ENCODE results near the gene PLEKHG4.

Gene PLEKHG4

GRCh38 chr16:67260426-67261063 is 18.8 kb upstream of the PLEKHG4 start:
- DNase-seq (ENCODE audit: low read depth), result no peak

- no peak for DNase-seq (ENCODE audit: low read depth)
Measured at GRCh38 chr16:67263201-67263600, 16.1 kb upstream of the PLEKHG4 start.

DNA sequence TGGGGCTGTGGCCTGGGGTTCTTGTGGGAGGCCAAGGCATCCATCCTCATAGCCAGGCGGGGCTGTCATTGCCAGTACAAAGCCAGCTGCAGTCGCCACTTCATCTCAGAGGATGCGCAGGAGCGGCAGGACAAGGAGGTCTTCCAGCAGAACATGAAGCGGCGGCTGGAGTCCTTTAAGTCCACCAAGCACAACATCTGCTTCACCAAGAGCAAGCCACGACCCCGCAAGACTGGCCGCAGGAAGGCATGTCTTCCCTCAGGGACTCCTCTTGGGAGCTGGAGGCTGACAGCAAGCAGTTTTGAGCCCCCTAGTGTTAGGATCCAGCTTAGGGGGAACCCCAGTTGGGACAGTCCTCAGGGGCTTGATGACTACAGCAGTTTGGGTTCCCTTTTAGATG is 15.1 kb upstream of the PLEKHG4 start:
- DNase-seq (ENCODE audit: low read depth), result no peak

- no peak for DNase-seq (ENCODE audit: low read depth)
Measured at GRCh38 chr16:67264866-67265265, 14.5 kb upstream of the PLEKHG4 start.

DNA sequence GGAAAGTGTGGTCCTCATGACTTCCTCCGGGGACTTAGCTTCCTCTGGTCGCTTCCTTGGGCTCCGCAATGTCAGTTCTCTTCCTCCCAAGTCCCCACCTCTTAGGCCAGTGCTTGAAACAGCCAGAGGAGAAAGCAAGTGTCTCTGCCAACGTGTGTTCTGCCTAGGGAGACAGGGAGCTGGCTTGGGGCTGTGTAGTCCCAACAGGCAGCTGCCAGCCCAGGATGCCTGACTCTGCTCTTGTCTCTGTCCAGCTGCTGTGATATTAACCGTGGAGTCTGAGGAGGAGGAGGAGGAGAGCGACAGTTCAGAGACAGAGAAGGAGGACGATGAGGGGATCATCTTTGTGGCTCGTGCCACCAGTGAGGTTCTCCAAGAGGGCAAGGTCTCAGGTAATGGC is 13.5 kb upstream of the PLEKHG4 start:
- no peak for DNase-seq (ENCODE audit: low read depth)

DNA sequence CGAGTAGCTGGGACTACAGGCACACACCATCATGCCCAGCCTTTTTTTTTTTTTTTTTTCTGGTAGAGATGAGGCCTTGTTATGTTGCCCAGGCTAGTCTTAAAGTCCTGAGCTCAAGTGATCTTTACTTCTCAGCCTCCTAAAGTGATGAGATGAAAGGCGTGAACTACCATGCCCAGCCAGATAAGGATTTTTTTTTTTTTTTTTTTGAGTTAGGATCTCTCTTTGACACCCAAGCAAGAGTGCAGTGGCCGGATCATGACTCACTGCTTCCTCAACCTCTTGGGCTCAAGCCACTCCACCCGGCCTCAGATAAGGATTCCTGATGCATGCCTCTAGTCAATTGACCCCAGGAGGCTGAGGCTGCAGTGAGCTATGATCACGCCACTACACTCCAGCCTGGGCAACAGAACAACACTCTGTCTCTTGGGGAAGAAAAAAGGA is 11.2 kb upstream of the PLEKHG4 start:
- DNase-seq (ENCODE audit: low read depth), result no peak

DNA sequence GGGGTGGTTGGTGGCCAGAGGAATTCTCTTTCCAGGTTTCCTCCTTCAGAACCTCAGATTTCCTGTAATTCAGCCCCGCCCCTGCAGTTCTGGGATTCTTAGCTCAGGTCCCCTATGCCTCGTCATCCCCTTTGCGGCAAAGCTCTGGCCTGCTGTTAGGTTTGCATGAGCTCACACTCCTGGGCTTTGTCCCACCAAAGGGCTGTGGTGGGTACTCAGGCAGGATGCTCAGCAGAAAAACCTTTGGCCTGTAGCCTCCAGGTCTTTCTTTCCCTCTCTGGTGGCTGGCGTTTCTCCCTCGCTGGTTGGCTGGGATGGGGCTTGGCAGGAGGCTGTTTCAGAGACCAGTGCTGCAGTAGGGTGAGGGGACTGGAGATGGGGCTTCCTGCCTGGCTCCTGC is 9.6 kb upstream of the PLEKHG4 start:
- no peak for DNase-seq (ENCODE audit: low read depth)

DNA sequence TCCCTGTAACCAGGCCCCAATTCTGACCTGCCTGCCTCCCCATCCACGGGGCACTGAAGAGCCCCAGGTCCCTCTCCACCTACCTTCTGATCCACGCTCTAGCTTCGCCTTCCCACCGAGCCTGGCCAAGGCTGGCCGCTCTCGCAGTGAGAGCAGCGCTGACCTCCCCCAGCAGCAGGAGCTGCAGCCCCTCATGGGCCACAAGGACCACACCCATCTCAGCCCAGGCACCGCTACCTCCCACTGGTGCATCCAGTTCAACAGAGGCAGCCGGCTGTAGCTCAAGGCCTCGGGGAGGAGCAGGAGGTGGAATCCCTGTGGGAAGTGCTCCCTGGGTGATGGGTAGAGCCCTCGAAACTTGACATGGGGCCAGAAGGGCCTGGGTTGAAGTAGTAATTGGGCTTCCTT is 8.4 kb upstream of the PLEKHG4 start:
- no peak for DNase-seq (ENCODE audit: low read depth)

GRCh38 chr16:67271446-67271845 is 7.9 kb upstream of the PLEKHG4 start:
- DNase-seq (ENCODE audit: low read depth), result no peak

- DNase-seq (ENCODE audit: low read depth), result no peak
Measured at GRCh38 chr16:67275321-67275720, 4.0 kb upstream of the PLEKHG4 start.

DNA sequence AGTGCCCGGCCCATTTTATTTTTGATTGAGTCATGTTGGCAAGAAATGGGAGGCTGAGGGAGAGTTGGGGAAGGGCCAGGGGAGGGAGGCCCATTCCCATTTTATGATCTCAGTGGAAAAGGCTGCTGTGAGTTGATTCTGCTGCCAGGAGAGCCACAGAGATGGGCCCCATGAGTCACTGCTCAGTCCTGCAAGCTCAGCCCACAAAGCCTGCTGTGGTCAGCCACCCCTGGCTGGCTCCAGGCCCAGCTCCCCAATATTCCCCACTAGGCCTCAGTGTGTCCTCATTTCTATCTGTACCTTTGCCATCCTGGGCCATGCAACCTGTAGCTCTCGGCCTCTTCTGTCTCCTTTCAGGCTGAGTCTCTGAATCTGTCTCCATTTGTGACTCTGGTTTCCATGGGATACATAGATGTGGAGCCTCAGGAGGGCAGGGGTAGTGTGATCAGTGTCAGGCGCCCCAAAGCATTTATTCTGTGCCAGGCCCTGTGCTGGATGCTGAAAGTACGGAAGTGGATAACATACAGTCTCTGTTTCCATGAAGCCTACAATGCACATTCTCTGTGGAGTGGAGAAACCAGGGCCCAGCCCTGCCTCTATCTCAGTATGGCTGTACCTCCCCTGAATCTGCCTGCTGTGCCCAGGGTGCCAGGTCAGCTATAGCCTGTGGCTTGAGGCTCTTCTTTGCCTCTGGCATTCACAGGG is 1.9 kb upstream of the PLEKHG4 start:
- no peak for DNase-seq (ENCODE audit: low read depth)

GRCh38 chr16:67277999-67278772 is 1.1 kb upstream of the PLEKHG4 start:
- no peak for DNase-seq (ENCODE audit: low read depth)

DNA sequence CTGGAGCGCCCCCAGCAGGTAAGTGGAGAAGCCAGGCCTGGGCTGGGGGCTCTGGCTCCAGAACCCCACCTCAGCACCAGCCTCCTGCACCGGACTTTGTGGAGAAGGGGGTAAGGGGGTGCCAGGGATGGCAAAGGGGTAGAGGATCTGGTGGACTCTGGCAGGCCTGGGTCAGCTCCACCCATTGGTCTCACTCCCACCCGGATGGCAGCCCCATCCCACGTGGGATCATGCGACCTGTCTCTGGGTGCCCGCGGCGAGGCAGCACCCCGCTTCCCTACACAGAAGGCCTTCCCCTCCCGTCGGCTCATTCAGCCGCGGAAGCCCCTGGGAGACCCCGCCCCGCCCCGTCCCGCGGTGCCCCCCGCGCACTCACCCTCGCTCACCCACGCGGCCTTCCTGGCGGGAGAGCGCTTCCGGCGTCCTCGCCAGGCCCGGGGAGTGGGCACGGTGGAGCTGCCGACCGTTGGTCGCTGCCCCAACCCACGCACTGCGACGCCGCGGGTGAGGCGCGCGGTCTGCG is 498 bp upstream of the PLEKHG4 start:
- peak; percentile 6 for DNase-seq (ENCODE audit: low read depth)

- no peak for DNase-seq (ENCODE audit: low read depth)
Measured at GRCh38 chr16:67280090-67281015, 1.0 kb downstream of the PLEKHG4 start.

DNA sequence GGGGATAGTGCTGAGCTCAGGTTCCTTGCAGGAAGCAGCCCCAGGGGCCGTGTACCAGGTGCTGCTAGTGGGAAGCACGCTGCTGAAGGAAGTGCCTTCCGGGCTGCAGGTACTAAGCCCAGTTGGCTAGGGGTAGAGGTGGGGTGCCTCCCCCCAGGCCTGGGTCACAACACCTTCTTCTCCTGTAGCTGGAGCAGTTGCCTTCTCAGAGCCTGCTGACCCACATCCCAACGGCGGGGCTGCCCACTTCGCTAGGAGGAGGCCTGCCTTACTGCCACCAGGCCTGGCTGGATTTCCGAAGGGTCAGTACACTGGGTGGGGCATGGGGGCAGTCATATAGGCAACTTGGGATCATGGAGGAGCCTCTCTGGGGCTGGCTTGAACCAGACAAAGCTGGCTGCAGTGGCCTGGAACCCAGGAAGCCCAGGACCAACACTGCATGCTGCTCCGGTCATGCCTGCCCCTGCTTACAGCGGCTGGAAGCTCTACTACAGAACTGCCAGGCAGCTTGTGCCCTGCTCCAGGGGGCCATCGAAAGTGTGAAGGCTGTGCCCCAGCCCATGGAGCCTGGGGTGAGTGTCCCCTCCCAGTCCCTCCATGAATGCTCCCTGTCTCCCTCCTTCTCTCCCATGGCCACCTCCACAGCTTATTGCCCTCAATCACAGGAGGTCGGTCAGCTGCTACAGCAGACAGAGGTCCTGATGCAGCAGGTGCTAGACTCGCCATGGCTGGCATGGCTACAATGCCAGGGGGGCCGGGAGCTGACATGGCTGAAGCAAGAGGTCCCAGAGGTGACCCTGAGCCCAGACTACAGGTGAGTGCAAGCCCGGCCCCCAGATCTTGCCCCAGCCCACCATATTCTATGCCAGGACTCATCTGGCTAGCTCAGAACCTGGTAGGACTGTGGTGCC is 2.5 kb downstream of the PLEKHG4 start:
- DNase-seq (ENCODE audit: low read depth), result no peak

- DNase-seq (ENCODE audit: low read depth), result no peak
Measured at GRCh38 chr16:67282447-67282805, 3.1 kb downstream of the PLEKHG4 start.

- DNase-seq (ENCODE audit: low read depth), result no peak
Measured at GRCh38 chr16:67283039-67283825, 3.9 kb downstream of the PLEKHG4 start.

DNA sequence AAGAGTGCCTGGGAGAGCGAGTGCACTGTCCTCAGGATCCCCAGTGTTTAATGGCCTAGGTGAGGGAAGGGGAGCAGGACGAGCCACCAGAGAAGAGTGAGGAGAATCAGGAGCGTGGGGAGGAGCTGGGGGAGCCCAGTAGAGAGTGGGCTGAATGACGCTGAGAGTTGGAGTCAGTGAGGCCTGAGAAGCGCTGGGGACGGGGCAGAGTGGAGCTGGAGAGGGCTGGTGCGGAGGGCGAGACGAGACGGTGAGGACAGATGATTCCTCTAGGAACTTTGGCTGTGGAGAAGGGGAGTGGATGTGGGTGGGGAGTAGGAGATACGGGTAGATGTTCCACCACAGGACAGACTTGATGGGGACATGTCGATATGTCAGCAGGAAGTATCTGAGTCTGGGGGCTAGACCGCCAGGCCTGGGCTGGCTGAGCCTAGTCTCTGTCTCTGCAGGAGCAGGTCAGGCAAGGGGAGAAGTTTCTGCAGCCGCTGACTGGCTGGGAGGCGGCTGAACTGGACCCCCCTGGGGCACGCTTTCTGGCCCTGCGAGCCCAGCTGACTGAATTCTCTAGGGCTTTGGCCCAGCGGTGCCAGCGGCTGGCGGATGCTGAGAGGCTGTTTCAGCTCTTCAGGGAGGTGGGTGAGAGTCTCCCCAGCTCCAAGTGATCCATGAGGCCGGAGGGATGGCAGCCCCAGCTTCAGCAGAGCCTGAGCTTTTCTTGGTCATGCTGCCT is 4.7 kb downstream of the PLEKHG4 start:
- DNase-seq (ENCODE audit: low read depth), result no peak
